ENCODE results near the gene HAVCR2. TPM values are rescaled to one million over a fixed set of nuclear protein-coding genes. Genes with fewer than 3 reads are reported as not detected.

Gene HAVCR2
- 10 to 100 TPM; 60.0 to 92.2 (median 74.3) TPM for total RNA-seq
- total RNA-seq (2013) = 77.1 TPM

DNA sequence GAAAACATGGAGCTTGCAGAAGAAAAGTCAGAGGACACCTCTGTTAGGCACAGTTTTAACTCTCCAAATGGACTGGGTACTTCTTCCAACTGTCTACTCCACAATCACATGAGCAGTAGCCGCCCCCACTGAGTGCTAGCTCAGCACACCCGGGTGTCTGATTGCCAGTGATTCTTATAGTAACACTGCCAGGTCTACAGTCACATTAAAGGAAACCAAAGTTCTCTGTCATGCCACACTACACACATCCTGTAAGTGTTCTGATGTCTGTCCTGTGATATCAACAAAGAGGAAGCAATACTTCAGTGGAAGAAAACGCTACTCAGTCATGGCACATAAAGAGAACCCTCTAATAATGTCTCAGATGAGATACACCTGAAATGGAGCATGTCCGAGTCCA lies at the start of gene HAVCR2:
HAVCR2 (minus strand) TSS at position 69 of the 400 bp plus-strand sequence; CDS start at position 8, 61 bp downstream.
- intact Hi-C loops (cut with micrococcal nuclease) = loop anchor here (1.0 to 5.0 kb wide), 3 partner anchors 33 to 187 kb away; partner anchors contain the start of gene MED7
- Histone ChIP-seq H3K27ac (ENCODE audit: low read length) (peak within 1 kb of the TSS; percentile 73), H3K36me3 (ENCODE audit: control insufficient read depth, insufficient read depth, low read length) (peaks cover 16% of the 10 kb centered on the region), H3K27me3 (ENCODE audit: control insufficient read depth, insufficient read depth, low read length) (no peaks in the 10 kb centered on the region), H3K9me3 (ENCODE audit: control insufficient read depth, insufficient read depth, low read length) (no peaks in the 10 kb centered on the region), H3K4me1 (ENCODE audit: control insufficient read depth, insufficient read depth, low read length) (peaks cover 46% of the 10 kb centered on the region), H3K4me3 (ENCODE audit: low read length) (peak within 1 kb of the TSS; percentile 52)
- peak; percentile 62 to 66 for DNase-seq
- 12% methylated on average over 4 of the region's 4 CpGs for WGBS (ENCODE audit: insufficient coverage)
- no peak for TF ChIP-seq CTCF (IDR thresholded peaks at IDR 0.05)
- peaks cover 7% of the 10 kb centered on the region for H3K36me3 Mint-ChIP-seq
- no peaks in the 10 kb centered on the region for H3K27me3 Mint-ChIP-seq (ENCODE audit: low read depth in 2 of 2)
- ATAC-seq = peak; percentile 80 to 95 (median 90)
- peaks cover 58% of the 10 kb centered on the region in 2 donors for H3K4me1 Mint-ChIP-seq
- H3K27ac Mint-ChIP-seq = peak within 1 kb of the TSS; percentile 95 to 97
- peak within 1 kb of the TSS; percentile 94 for H3K4me3 Mint-ChIP-seq
- H3K9me3 Mint-ChIP-seq = no peaks in the 10 kb centered on the region

DNA sequence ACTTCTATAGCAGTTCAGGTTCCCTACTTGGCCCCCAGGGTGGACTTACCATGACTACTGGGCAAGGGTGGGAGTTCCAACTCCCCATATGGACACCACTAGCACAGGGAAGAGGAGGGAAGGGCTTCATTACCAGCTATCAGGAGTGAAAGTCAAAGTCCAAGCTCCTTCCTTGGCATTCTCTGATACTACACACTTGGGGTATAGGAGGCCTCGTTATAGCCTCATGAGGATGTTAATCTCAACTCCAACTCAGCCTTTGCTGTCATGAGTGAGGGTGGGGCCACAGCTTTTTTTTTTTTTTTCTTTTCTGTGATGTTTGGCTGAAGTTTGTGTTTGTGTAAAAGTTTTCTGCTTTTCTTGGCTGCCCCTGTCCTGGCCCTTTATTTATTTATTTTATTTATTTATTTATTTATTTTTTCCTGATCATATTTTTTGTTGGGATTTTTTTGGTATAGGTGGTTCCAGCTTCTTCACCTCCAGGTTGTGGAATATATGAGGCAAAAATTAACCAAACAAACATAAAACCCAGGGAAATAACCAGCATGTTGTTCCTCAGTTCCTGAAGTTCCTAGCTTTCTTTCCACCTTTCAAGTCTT lies 48.5 kb upstream of the HAVCR2 start:
- Mint-ChIP-seq H3K4me1 (peaks cover 14 to 20% of the 10 kb centered on the region in 2 donors), H3K36me3 (no peaks in the 10 kb centered on the region), H3K9me3 (no peaks in the 10 kb centered on the region), H3K27me3 (ENCODE audit: low read depth in 2 of 2) (no peaks in the 10 kb centered on the region), H3K27ac (no peak overlapping the region), H3K4me3 (no peak overlapping the region)
- H3K4me1 ChIP-seq (ENCODE audit: control insufficient read depth, insufficient read depth, low read length) = no peaks in the 10 kb centered on the region
- ATAC-seq (no peak), DNase-seq (no peak)
- H3K36me3 ChIP-seq (ENCODE audit: control insufficient read depth, insufficient read depth, low read length) = no peaks in the 10 kb centered on the region
- H3K9me3 ChIP-seq (ENCODE audit: control insufficient read depth, insufficient read depth, low read length) = no peaks in the 10 kb centered on the region
- no CpG with 5 or more reads among the region's 1 CpG for WGBS (ENCODE audit: insufficient coverage)
- no peaks in the 10 kb centered on the region for H3K27me3 ChIP-seq (ENCODE audit: control insufficient read depth, insufficient read depth, low read length)
- TF ChIP-seq CTCF (IDR thresholded peaks at IDR 0.05) = no peak
- intact Hi-C loops (cut with micrococcal nuclease) = no loop called here
- H3K27ac ChIP-seq (ENCODE audit: low read length) = no peak overlapping the region
- no peak overlapping the region for H3K4me3 ChIP-seq (ENCODE audit: low read length)

- H3K4me3 Mint-ChIP-seq = peak overlapping the region; percentile 77
- H3K9me3 Mint-ChIP-seq = no peaks in the 10 kb centered on the region
- no peak for ATAC-seq
- no peak for DNase-seq
- Histone ChIP-seq H3K27me3 (ENCODE audit: control insufficient read depth, insufficient read depth, low read length) (no peaks in the 10 kb centered on the region), H3K27ac (ENCODE audit: low read length) (no peak overlapping the region), H3K36me3 (ENCODE audit: control insufficient read depth, insufficient read depth, low read length) (no peaks in the 10 kb centered on the region), H3K4me3 (ENCODE audit: low read length) (no peak overlapping the region), H3K4me1 (ENCODE audit: control insufficient read depth, insufficient read depth, low read length) (no peaks in the 10 kb centered on the region), H3K9me3 (ENCODE audit: control insufficient read depth, insufficient read depth, low read length) (no peaks in the 10 kb centered on the region)
- intact Hi-C loops (cut with micrococcal nuclease) = no loop called here
- no peaks in the 10 kb centered on the region for H3K36me3 Mint-ChIP-seq
- no peak for TF ChIP-seq CTCF (IDR thresholded peaks at IDR 0.05)
- H3K27ac Mint-ChIP-seq = peak overlapping the region; percentile 27 to 80
- H3K27me3 Mint-ChIP-seq (ENCODE audit: low read depth in 2 of 2) = no peaks in the 10 kb centered on the region
- 93% methylated on average over 2 of the region's 3 CpGs for WGBS (ENCODE audit: insufficient coverage)
- peaks cover 15 to 19% of the 10 kb centered on the region in 2 donors for H3K4me1 Mint-ChIP-seq
Measured at GRCh38 chr5:157155297-157155696, 46.5 kb upstream of the HAVCR2 start.

GRCh38 chr5:157150995-157151394 lies 42.2 kb upstream of the HAVCR2 start:
- H3K4me3 ChIP-seq (ENCODE audit: low read length) = no peak overlapping the region
- H3K36me3 ChIP-seq (ENCODE audit: control insufficient read depth, insufficient read depth, low read length) = no peaks in the 10 kb centered on the region
- H3K4me1 ChIP-seq (ENCODE audit: control insufficient read depth, insufficient read depth, low read length) = peaks cover 5% of the 10 kb centered on the region
- DNase-seq = no peak
- H3K9me3 ChIP-seq (ENCODE audit: control insufficient read depth, insufficient read depth, low read length) = no peaks in the 10 kb centered on the region
- no peak for ATAC-seq
- WGBS (ENCODE audit: insufficient coverage) = 98% methylated on average over 3 of the region's 3 CpGs
- no peak overlapping the region for H3K27ac ChIP-seq (ENCODE audit: low read length)
- Mint-ChIP-seq H3K9me3 (no peaks in the 10 kb centered on the region), H3K4me3 (no peak overlapping the region), H3K4me1 (peaks cover 24 to 26% of the 10 kb centered on the region in 2 donors), H3K27me3 (ENCODE audit: low read depth in 2 of 2) (no peaks in the 10 kb centered on the region), H3K27ac (no peak overlapping the region), H3K36me3 (no peaks in the 10 kb centered on the region)
- no peak for TF ChIP-seq CTCF (IDR thresholded peaks at IDR 0.05)
- intact Hi-C loops (cut with micrococcal nuclease) = no loop called here
- no peaks in the 10 kb centered on the region for H3K27me3 ChIP-seq (ENCODE audit: control insufficient read depth, insufficient read depth, low read length)

Data from natural killer cell (primary cell).